Subcutaneous adipose tissue (tissue), 4 donors: ENCODE results near the gene GBA2. TPM values are rescaled to one million over a fixed set of nuclear protein-coding genes. Genes with fewer than 3 reads are reported as not detected.

Source experiments
- total RNA-seq, 4 donors: library from RNA; depleted of rRNA; stranded (reverse); fragments of >200 nt; gene quantifications; one replicate each; pipeline ENCODE4 v1.1.0, GENCODE V29; 2016
- TF ChIP-seq, protein P1 (sequence below): fragments of 450-650 bp; IDR thresholded peaks from one replicate; pipeline ENCODE4 v1.5.1; 2016; ENCODE audit warnings: low read depth, mild to moderate bottlenecking, control low read depth, antibody characterized with exemption, moderate library complexity

GBA2 gene
- total RNA-seq, 4 donors from 2014 or later = 33.7 to 107 (median 41.6) TPM

GRCh38 chr9:35708146-35708545, 40.9 kb downstream of the GBA2 start:
- TF ChIP-seq, protein P1, sequence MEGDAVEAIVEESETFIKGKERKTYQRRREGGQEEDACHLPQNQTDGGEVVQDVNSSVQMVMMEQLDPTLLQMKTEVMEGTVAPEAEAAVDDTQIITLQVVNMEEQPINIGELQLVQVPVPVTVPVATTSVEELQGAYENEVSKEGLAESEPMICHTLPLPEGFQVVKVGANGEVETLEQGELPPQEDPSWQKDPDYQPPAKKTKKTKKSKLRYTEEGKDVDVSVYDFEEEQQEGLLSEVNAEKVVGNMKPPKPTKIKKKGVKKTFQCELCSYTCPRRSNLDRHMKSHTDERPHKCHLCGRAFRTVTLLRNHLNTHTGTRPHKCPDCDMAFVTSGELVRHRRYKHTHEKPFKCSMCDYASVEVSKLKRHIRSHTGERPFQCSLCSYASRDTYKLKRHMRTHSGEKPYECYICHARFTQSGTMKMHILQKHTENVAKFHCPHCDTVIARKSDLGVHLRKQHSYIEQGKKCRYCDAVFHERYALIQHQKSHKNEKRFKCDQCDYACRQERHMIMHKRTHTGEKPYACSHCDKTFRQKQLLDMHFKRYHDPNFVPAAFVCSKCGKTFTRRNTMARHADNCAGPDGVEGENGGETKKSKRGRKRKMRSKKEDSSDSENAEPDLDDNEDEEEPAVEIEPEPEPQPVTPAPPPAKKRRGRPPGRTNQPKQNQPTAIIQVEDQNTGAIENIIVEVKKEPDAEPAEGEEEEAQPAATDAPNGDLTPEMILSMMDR = no peak

GRCh38 chr9:35706951-35707350, 42.1 kb downstream of the GBA2 start:
- TF ChIP-seq, protein P1 = no peak

DNA sequence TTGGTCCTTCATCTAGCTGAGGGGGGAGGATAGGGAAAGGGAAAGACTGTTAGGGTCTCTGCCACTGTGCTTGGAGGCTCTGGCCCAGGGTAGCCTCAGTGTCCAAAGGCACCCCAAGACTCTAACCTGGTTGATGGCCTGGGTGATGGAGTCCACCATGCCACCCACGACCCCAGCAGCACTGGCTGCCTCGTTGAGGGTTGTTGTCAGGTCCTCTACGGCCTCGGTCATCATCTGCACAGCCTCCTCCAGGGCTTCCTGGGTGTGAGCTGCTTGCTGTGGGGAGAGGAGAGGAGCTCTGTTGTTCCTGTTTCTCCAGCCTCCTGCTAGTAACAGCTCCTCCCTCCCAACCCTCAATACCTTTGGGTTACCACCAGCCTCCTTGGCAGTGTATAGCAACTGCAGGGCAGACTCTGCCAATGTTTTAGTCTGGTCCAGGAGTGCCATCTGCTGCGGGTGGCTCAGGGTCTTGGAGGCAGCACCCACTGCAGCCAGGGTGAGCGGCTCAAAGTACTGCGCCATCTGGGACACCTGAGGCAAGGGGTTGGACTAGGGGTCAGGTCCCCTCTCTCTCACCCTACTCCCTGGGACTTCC, 43.1 kb downstream of the GBA2 start:
- TF ChIP-seq, protein P1 = no peak

- TF ChIP-seq, protein P1 = no peak
Observed at GRCh38 chr9:35705372-35705771, 43.7 kb downstream of the GBA2 start.

GRCh38 chr9:35703906-35704672, 44.9 kb downstream of the GBA2 start:
- TF ChIP-seq, protein P1 = no peak

DNA sequence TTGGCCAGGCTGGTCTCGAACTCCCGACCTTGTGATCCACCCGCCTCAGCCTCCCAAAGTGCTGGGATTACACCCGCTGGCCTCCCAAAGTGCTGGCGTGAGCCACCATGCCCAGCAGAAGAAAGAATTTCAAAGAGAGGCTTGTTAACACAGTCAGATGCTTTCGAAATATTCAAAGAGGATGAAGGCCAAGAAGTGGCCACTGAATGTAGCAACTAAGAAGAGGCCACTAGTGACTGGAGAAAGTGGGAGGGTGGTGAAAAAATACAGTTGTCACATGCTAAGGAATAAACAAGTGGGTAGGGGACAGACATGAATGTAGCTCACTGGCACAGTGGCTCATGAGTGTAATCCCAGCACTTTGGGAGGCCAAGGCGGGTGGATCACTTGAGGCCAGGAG, 46.3 kb downstream of the GBA2 start:
- TF ChIP-seq, protein P1 = no peak

- TF ChIP-seq, protein P1 = no peak
Observed at GRCh38 chr9:35700942-35701341, 48.1 kb downstream of the GBA2 start.
